WTC11 (cell line): ENCODE data around the gene MAGI3.
"Not testable (repeated sequence)": the region's sequence is repeated elsewhere in the genome, so short reads cannot be mapped to it uniquely, and the experiment has no call there.

Experiments used
- CBFB ChIP-seq: sonication (generic); formaldehyde crosslinking; IDR thresholded peaks from 2 replicates; pipeline ENCODE4 v1.8.1; 2022; ENCODE audit warnings: mild to moderate bottlenecking, low read depth, missing genetic modification reagents
- PRDM15 ChIP-seq: sonication (generic); formaldehyde crosslinking; IDR thresholded peaks from 2 replicates; pipeline ENCODE4 v1.8.0; 2022; ENCODE audit warnings: missing genetic modification reagents
- TEAD4 ChIP-seq: sonication (generic); formaldehyde crosslinking; IDR thresholded peaks from 2 replicates; pipeline ENCODE4 v1.8.0; 2022; ENCODE audit warnings: mild to moderate bottlenecking, missing genetic modification reagents
- ZNF232 ChIP-seq: sonication (generic); formaldehyde crosslinking; IDR thresholded peaks from 2 replicates; pipeline ENCODE4 v1.8.0; 2022; ENCODE audit warnings: mild to moderate bottlenecking, missing genetic modification reagents
- TF ChIP-seq, protein P1 (sequence below): sonication (generic); formaldehyde crosslinking; IDR thresholded peaks from 2 replicates; pipeline ENCODE4 v1.8.0; 2023; ENCODE audit warnings: missing genetic modification reagents, mild to moderate bottlenecking, borderline replicate concordance
- TF ChIP-seq, protein P2 (sequence below): fragments of 200-600 bp; IDR thresholded peaks from 2 replicates; pipeline ENCODE4 v1.8.0; 2022; ENCODE audit warnings: antibody characterized with exemption
- TF ChIP-seq, protein P3 (sequence below): fragments of 250-450 bp; sonication (Bioruptor Pico); IDR thresholded peaks from 2 replicates; pipeline ENCODE4 v1.8.0; 2021; ENCODE audit warnings: mild to moderate bottlenecking

- TF ChIP-seq CBFB (CRISPR knock-in tag); TEAD4; PRDM15 (CRISPR knock-in tag); ZNF232 (CRISPR knock-in tag): not testable (repeated sequence)
- TF ChIP-seq, protein P1, sequence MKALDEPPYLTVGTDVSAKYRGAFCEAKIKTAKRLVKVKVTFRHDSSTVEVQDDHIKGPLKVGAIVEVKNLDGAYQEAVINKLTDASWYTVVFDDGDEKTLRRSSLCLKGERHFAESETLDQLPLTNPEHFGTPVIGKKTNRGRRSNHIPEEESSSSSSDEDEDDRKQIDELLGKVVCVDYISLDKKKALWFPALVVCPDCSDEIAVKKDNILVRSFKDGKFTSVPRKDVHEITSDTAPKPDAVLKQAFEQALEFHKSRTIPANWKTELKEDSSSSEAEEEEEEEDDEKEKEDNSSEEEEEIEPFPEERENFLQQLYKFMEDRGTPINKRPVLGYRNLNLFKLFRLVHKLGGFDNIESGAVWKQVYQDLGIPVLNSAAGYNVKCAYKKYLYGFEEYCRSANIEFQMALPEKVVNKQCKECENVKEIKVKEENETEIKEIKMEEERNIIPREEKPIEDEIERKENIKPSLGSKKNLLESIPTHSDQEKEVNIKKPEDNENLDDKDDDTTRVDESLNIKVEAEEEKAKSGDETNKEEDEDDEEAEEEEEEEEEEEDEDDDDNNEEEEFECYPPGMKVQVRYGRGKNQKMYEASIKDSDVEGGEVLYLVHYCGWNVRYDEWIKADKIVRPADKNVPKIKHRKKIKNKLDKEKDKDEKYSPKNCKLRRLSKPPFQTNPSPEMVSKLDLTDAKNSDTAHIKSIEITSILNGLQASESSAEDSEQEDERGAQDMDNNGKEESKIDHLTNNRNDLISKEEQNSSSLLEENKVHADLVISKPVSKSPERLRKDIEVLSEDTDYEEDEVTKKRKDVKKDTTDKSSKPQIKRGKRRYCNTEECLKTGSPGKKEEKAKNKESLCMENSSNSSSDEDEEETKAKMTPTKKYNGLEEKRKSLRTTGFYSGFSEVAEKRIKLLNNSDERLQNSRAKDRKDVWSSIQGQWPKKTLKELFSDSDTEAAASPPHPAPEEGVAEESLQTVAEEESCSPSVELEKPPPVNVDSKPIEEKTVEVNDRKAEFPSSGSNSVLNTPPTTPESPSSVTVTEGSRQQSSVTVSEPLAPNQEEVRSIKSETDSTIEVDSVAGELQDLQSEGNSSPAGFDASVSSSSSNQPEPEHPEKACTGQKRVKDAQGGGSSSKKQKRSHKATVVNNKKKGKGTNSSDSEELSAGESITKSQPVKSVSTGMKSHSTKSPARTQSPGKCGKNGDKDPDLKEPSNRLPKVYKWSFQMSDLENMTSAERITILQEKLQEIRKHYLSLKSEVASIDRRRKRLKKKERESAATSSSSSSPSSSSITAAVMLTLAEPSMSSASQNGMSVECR: not testable (repeated sequence)
- TF ChIP-seq, protein P2, sequence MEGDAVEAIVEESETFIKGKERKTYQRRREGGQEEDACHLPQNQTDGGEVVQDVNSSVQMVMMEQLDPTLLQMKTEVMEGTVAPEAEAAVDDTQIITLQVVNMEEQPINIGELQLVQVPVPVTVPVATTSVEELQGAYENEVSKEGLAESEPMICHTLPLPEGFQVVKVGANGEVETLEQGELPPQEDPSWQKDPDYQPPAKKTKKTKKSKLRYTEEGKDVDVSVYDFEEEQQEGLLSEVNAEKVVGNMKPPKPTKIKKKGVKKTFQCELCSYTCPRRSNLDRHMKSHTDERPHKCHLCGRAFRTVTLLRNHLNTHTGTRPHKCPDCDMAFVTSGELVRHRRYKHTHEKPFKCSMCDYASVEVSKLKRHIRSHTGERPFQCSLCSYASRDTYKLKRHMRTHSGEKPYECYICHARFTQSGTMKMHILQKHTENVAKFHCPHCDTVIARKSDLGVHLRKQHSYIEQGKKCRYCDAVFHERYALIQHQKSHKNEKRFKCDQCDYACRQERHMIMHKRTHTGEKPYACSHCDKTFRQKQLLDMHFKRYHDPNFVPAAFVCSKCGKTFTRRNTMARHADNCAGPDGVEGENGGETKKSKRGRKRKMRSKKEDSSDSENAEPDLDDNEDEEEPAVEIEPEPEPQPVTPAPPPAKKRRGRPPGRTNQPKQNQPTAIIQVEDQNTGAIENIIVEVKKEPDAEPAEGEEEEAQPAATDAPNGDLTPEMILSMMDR: not testable (repeated sequence)
- TF ChIP-seq, protein P3, sequence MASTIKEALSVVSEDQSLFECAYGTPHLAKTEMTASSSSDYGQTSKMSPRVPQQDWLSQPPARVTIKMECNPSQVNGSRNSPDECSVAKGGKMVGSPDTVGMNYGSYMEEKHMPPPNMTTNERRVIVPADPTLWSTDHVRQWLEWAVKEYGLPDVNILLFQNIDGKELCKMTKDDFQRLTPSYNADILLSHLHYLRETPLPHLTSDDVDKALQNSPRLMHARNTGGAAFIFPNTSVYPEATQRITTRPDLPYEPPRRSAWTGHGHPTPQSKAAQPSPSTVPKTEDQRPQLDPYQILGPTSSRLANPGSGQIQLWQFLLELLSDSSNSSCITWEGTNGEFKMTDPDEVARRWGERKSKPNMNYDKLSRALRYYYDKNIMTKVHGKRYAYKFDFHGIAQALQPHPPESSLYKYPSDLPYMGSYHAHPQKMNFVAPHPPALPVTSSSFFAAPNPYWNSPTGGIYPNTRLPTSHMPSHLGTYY (CRISPR knock-in tag): not testable (repeated sequence)
Observed at GRCh38 chr1:113604466-113604865, 214.2 kb downstream of the MAGI3 start.
